ENCODE results near the gene MMP21.

MMP21 gene

GRCh38 chr10:125765835-125766234, 9.8 kb downstream of the MMP21 start:
- no peak for DNase-seq (ENCODE audit: low spot score)

DNA sequence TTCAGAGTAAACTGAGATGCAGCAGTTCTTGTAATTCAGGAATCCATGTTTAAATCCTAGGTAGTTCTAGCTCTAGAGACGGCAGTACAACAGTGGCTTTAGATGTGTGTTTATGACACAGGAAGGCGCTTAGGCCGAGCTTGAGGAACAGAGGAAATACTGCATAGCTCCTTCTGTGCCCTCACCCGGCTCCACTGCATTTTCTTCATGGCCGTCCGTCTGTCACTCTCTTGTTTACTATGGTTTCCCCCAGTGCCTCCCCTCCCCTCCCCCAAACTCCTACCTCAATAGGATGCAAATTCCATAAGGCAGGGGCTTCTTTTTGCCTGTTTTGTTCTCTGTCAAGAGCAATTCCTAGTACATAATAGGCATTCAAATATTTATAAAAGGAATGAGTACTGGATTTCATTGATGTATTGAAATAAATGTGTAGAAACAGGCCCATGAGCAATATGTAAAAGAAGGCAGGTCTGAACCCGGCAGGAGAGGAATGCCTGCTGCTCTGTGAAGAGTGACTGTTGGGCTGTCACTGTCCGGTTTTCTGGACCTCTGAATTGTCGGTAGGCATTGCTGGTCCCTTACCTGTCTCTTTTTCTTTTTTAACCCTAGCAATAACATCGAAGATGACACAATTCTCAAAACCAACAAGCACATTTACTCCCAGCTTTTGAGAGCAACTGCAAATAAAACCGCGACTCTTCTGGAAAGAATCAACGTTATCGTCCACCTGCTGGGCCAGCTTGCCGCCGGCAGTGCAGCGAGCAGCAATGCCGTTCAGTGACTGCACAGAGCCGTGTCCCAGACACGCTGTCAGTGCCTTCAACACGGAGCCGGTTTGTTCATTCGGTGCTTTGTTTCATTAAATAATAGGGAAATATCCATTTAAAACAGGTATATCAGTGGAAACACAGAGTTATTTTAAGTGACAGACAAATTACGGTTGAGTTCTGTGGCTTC, 12.7 kb downstream of the MMP21 start:
- no peak for DNase-seq (ENCODE audit: low spot score)

GRCh38 chr10:125761961-125762360, 13.7 kb downstream of the MMP21 start:
- no peak for DNase-seq (ENCODE audit: low spot score)

DNA sequence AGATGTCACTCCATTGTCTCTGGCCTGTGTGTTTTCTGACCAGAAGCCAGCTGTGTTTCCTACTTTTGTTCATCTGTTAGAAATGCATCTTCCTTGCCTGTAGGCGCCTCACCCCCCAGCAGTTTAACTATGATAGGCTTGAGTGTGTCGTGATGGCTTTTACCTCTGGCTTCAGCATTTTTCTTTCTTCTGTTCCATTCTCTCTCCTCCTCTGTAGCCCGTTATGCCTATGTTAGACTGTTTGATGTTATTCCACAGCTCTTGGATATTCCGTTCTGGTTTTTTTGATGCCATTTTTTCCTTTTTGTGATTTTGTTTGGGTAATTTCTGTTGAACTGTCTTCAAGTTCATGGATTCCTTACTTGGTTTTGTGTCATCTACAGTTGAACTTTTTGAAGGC, 17.9 kb downstream of the MMP21 start:
- DNase-seq (ENCODE audit: low spot score), result no peak

GRCh38 chr10:125756853-125757487, 18.7 kb downstream of the MMP21 start:
- no peak for DNase-seq (ENCODE audit: low spot score)

- no peak for DNase-seq (ENCODE audit: low spot score)
These were observed 19.4 kb downstream of the MMP21 start for GRCh38 chr10:125756196-125756595.

DNA sequence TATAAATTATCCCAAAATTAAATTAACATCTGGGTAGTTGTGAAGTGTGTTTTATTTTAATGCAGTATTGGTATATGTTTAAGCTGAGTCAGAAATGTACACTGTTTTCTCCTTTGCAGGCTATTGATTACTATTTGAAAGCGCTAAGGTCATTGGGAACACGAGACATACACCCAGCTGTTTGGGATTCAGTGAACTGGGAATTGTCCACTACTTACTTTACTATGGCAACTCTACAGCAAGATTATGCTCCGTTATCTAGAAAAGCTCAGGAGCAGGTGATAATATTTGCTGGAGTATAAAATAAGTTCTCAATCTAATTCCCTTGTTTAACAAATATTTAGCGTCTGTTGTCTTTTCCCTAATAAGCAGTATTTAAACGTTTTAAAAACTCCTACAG, 28.2 kb downstream of the MMP21 start:
- no peak for DNase-seq (ENCODE audit: low spot score)

GRCh38 chr10:125744909-125745308, 30.7 kb downstream of the MMP21 start:
- DNase-seq (ENCODE audit: low spot score), result no peak

- no peak for DNase-seq (ENCODE audit: low spot score)
These were observed 33.2 kb downstream of the MMP21 start for GRCh38 chr10:125742465-125742864.

- no peak for DNase-seq (ENCODE audit: low spot score)
These were observed 35.5 kb downstream of the MMP21 start for GRCh38 chr10:125739994-125740679.

GRCh38 chr10:125738206-125738605, 37.4 kb downstream of the MMP21 start:
- DNase-seq (ENCODE audit: low spot score), result no peak

GRCh38 chr10:125734823-125735222, 40.8 kb downstream of the MMP21 start:
- no peak for DNase-seq (ENCODE audit: low spot score)

GRCh38 chr10:125734148-125734547, 41.5 kb downstream of the MMP21 start:
- DNase-seq (ENCODE audit: low spot score), result no peak

DNA sequence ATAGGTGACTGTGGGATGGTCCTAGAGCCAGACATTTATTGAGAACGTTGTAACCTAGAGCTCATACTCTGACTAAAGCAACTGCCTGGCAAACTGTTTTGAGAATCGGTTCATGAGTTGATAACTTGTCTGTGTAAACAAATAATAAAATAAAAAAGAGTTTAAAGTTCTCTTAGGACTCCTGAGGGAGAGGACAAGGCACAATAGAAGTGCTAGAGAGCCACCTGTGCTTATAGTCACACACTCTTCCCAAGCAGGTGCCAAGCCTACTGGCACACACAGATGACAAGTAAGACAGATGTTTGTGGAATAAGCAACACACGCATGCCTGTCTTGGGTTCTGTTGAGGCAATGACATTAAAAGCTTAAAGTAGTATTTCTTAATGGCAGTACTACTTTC, 48.2 kb downstream of the MMP21 start:
- no peak for DNase-seq (ENCODE audit: low spot score)

GRCh38 chr10:125726914-125727313, 48.7 kb downstream of the MMP21 start:
- no peak for DNase-seq (ENCODE audit: low spot score)

GRCh38 chr10:125722811-125723210, 52.8 kb downstream of the MMP21 start:
- DNase-seq (ENCODE audit: low spot score), result no peak

- DNase-seq (ENCODE audit: low spot score), result no peak
These were observed 54.6 kb downstream of the MMP21 start for GRCh38 chr10:125721035-125721434.

DNA sequence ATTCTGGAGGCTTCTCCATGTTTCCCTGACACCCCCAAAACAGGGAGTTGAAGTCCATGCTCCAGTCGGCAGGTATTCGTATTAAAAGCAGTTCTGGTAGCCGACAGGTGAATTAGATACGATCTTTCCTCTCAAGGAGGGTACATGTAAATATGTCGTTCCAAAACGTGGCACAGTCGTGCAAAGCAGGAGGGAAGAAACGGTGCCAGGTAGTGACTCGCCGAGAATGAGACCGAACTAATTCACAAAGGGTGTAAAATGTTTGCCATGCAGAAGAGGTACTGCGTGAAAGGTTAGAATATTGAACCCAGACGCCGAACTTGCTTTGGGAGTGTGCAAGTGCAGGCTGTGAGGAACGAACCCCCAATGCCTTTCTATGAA, 55.6 kb downstream of the MMP21 start:
- no peak for DNase-seq (ENCODE audit: low spot score)

GRCh38 chr10:125719173-125720001, 56.2 kb downstream of the MMP21 start, which contains the start of gene EDRF1:
Gene EDRF1 (plus strand): TSS chr10:125719709. CDS start chr10:125719808, 99 bp downstream.
- DNase-seq (ENCODE audit: low spot score), result peak; percentile 100

Measured in CD4-positive, alpha-beta T cell treated with Interleukin-15 for 4 hours (primary cell).